ENCODE measurements around the gene DYNC1I1.

The DYNC1I1 gene

GRCh38 chr7:96135241-96135640, 362.9 kb downstream of the DYNC1I1 start:
- TF ChIP-seq SIN3A (IDR thresholded peaks at IDR 0.05; ENCODE audit: borderline replicate concordance, insufficient read depth, low read length) (no peak), REST (IDR thresholded peaks at IDR 0.05; ENCODE audit: insufficient read depth in 1 of 2, low read depth in 2 of 2, low read length in 2 of 2) (no peak), TAF1 (IDR thresholded peaks at IDR 0.05; ENCODE audit: borderline replicate concordance, insufficient read depth, low read length) (no peak), POLR2AphosphoS5 (IDR thresholded peaks at IDR 0.05; ENCODE audit: low read depth, low read length) (no peak), FOXP2 (optimal IDR thresholded peaks at IDR 0.05; ENCODE audit: borderline replicate concordance, extremely low read depth, extremely low read length, insufficient read depth) (no peak)

- no peak for TF ChIP-seq REST (IDR thresholded peaks at IDR 0.05; ENCODE audit: insufficient read depth in 1 of 2, low read depth in 2 of 2, low read length in 2 of 2)
- no peak for TF ChIP-seq SIN3A (IDR thresholded peaks at IDR 0.05; ENCODE audit: borderline replicate concordance, insufficient read depth, low read length)
- TF ChIP-seq POLR2AphosphoS5 (IDR thresholded peaks at IDR 0.05; ENCODE audit: low read depth, low read length): no peak
- TF ChIP-seq TAF1 (IDR thresholded peaks at IDR 0.05; ENCODE audit: borderline replicate concordance, insufficient read depth, low read length): no peak
- no peak for TF ChIP-seq FOXP2 (optimal IDR thresholded peaks at IDR 0.05; ENCODE audit: borderline replicate concordance, extremely low read depth, extremely low read length, insufficient read depth)
Measured at GRCh38 chr7:96136600-96137239, 364.4 kb downstream of the DYNC1I1 start.

GRCh38 chr7:96143495-96144259, 371.3 kb downstream of the DYNC1I1 start:
- no peak for TF ChIP-seq TAF1 (IDR thresholded peaks at IDR 0.05; ENCODE audit: borderline replicate concordance, insufficient read depth, low read length)
- no peak for TF ChIP-seq FOXP2 (optimal IDR thresholded peaks at IDR 0.05; ENCODE audit: borderline replicate concordance, extremely low read depth, extremely low read length, insufficient read depth)
- no peak for TF ChIP-seq SIN3A (IDR thresholded peaks at IDR 0.05; ENCODE audit: borderline replicate concordance, insufficient read depth, low read length)
- no peak for TF ChIP-seq POLR2AphosphoS5 (IDR thresholded peaks at IDR 0.05; ENCODE audit: low read depth, low read length)
- no peak for TF ChIP-seq REST (IDR thresholded peaks at IDR 0.05; ENCODE audit: insufficient read depth in 1 of 2, low read depth in 2 of 2, low read length in 2 of 2)

- TF ChIP-seq TAF1 (IDR thresholded peaks at IDR 0.05; ENCODE audit: borderline replicate concordance, insufficient read depth, low read length) (no peak), REST (IDR thresholded peaks at IDR 0.05; ENCODE audit: insufficient read depth in 1 of 2, low read depth in 2 of 2, low read length in 2 of 2) (no peak), POLR2AphosphoS5 (IDR thresholded peaks at IDR 0.05; ENCODE audit: low read depth, low read length) (no peak), SIN3A (IDR thresholded peaks at IDR 0.05; ENCODE audit: borderline replicate concordance, insufficient read depth, low read length) (no peak), FOXP2 (optimal IDR thresholded peaks at IDR 0.05; ENCODE audit: borderline replicate concordance, extremely low read depth, extremely low read length, insufficient read depth) (no peak)
Measured at GRCh38 chr7:96144260-96144526, 371.8 kb downstream of the DYNC1I1 start.
